ENCODE results near the gene HOXD12.

The HOXD12 gene, protein sequence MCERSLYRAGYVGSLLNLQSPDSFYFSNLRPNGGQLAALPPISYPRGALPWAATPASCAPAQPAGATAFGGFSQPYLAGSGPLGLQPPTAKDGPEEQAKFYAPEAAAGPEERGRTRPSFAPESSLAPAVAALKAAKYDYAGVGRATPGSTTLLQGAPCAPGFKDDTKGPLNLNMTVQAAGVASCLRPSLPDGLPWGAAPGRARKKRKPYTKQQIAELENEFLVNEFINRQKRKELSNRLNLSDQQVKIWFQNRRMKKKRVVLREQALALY

DNA sequence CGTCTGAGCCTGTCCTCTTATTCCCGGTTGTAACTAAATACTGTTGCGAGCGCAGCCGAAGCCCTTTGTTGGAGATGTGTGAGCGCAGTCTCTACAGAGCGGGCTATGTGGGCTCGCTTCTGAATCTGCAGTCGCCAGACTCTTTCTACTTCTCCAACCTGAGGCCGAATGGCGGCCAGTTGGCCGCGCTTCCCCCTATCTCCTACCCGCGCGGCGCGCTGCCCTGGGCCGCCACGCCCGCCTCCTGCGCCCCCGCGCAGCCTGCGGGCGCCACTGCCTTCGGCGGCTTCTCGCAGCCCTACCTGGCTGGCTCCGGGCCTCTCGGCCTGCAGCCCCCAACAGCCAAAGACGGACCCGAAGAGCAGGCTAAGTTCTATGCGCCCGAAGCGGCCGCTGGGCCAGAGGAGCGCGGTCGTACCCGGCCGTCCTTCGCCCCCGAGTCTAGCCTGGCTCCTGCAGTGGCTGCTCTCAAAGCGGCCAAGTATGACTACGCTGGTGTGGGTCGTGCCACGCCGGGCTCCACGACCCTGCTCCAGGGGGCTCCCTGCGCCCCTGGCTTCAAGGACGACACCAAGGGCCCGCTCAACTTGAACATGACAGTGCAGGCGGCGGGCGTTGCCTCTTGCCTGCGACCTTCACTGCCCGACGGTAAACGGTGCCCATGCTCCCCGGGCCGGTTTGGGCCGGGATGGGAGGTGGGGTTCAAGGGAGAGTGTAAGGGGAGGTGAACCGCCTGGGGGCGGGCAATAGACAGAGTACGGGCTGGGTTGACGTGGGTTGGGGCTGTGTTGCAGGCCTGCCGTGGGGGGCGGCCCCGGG is at the start of gene HOXD12:
Gene HOXD12, plus strand, starts transcription at position 68 of the 819 bp plus-strand sequence. Its CDS starts 7 bp downstream, at position 75.
- no peak for DNase-seq

DNA sequence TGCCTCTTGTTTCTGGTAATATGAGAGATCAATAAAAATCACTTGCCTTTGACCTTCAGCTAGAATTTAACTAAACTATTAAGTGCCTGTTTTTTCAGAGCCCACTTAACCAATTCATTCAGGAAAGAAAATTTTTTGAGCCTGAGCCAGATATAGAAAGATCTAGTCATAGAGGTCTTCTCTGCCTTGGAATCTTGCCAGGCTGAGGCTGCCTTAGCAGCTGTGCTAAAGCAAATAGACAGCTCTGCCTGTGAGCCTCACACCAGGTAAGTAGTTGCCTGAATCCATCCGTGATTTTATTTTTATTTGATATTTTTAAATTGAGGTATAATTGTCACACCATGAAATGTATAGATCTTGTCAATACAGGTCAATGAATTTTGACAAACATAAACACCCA is 43.2 kb upstream of the HOXD12 start:
- DNase-seq: no peak

DNA sequence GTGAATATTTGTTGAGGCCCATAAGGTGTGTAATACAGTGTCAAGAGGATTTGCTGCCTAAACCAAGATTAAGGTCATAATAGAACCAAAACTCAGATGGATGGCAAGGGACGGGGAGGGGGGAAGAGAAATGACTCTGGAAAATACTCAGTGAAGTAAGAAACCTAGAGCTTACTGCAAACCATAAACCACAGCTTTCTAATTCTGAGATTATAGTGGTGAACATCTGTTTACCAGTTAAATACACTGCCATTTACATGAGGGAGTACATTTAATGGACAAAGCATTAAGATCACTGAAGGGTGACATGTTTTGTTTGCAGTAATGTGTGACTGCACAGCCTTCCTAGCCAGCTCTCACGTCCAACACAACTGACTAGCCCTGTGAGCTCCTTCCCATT is 35.6 kb upstream of the HOXD12 start:
- DNase-seq: no peak

DNA sequence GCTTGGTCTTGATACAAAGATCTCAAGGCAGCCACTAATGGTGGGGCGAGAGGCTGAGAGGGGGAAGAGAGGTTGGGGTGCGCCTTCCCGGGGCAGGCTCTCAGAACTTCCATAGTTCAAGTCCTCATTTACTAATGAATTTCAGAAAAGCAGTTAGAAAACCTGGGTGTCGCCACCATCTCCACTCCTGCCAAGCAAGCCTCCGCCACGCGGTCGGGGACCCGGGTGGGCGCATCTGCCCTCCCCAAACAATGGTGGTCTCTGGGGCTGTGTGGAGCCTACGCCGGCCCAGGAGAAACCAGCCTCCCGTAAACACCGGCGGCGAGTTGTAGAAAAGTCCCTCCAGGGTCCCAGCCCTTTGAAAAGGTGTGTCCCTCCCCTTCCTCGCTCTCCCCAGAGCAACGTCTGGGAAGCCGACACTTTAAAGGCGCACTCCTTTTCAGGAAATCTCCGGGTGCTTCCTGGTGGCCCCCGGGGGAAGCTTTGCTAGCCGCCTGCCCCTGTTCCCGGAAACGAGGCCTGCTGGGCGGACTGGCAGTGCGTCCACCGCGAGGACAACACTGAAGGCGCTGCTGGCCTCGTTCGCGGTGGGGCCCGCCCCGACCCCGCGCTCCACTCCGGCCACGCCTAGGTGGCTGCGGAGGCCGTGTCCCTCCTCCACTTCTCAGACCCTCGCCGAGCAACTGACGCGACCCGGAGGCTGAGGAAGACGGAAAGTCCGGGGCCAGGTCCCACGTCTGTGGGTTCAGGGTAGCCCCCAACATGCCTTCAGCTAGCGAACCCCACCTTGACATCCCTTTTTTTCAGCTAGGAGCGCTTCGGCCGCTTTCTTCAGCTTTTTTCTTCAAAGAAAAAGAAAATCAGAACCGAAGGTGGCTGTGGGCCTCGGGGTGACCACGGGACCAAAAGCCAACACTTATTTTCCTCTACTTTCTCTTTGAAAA is 32.7 kb upstream of the HOXD12 start:
- no peak for DNase-seq

DNA sequence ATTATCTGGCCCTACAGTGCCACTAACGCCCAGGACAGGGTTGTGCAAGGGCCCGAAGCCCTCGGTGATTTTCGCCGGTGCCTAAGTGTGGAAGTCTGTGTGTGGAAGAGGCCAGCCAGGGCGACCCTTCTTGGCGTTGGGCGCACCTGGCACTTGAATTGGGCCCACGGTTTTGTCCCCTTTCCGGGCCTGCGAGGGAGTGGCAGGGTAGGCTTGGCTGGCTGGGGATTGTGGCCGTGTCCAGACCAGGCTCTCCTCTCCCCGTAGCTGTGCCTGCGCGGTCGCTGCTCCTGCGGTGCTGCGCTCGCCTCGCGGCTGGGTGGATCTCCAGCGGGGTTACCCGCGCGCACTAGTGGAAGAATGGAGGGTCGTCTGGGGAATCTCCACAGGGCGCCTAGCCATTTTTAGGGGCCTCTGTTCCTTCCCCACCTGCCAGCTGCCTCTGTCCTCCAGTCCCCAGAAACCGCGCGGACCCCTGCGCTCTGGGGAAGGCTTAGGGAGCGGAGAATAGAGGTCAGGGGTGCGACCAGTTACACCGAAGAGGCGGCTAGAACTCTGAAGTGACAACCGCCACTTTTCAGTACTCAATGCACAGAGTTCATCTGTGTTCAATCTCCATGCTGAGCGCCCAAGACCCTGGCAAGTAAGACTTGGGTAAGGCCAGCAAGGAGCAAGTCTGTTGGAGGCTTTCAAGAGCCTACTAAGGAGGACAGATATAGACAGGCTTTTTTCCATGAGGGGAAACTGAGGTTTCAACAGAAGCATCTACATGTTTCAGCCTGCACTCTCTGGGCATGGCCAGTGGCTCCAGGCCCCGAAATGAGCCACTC is 31.8 kb upstream of the HOXD12 start:
- DNase-seq: no peak

DNA sequence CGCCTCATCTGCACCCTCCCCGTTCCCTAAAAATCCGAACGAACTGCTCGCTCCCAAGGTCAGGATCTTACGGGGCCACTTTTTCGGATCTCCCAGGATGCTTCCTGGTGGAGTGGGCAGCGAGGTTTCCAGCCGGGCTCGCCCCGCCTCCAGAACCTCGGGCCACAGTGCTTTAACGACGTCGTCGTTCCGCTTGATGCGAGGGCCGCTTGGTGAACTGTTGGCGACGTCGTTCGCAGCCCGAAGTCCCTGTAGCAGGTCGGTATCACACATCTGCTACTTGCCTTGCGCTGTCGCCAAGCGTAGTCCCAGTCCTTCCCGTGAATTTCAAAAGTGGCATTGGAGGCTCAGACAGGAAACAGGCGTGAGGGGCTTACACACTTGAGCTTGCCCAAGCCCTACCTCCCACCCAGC is 31.2 kb upstream of the HOXD12 start:
- no peak for DNase-seq

DNA sequence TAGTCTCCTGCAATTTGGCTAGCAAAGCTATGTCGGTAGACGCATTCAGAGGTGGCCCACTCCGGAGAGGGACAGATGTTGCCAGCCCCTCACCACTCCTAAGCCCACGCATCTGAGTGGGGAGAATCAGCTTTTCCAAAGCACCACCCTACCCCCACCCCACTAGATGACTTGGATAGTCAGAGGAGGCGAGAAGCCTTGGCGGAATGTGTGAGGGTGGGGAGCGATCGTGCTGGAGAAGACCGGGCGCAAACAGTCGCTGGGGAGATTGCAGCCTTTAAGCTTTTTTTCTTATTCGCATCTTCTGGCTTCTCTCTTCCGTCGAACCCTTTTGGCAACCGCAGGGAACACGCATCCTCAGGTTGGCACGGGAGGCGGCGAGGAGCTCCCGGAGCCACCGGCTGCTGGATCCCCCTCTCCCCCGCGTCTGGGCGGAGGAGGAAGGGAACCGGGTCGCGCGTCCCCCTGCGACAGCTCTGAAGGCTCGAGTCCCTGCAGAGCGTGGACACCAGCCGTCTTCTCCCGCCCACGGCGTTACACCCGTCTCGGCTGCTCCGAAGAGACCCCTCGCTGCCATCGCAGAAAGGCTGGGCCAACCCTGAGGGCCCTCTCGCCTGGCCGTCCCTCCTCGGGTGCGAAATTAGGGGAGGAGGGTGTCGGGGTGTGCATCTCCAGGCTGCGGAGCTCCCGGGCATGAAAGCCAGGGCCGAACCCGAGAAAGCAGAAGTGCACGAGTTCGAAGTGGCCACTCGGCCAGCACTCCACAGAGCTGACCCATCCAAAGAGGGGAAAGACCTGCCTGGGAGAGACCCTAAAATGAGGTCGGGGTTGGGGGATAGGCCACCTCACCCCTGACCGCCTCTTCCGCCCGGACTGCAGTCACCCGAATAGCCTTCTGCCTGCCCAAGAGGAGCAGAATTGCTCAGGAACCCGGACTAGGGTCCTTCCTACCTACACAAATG is 28.0 kb upstream of the HOXD12 start:
- DNase-seq: no peak

DNA sequence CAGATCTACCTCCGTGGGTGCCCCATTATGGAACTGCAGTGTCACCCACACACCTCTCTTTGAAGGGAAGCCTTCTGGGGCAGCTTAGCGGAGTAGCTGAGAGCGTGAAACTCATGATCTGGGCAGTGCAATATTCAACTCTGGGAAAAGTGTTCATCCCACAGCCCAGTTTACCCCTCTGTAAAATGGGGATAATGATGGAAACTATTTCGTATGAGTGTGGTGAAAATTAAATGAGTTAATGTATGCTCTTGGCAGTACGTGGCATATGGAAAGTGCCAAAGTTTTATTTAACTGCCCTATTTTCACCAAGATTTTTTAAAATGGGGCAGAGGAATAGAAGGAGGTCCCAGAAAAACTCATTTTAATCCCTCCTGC is 27.3 kb upstream of the HOXD12 start:
- DNase-seq: no peak

DNA sequence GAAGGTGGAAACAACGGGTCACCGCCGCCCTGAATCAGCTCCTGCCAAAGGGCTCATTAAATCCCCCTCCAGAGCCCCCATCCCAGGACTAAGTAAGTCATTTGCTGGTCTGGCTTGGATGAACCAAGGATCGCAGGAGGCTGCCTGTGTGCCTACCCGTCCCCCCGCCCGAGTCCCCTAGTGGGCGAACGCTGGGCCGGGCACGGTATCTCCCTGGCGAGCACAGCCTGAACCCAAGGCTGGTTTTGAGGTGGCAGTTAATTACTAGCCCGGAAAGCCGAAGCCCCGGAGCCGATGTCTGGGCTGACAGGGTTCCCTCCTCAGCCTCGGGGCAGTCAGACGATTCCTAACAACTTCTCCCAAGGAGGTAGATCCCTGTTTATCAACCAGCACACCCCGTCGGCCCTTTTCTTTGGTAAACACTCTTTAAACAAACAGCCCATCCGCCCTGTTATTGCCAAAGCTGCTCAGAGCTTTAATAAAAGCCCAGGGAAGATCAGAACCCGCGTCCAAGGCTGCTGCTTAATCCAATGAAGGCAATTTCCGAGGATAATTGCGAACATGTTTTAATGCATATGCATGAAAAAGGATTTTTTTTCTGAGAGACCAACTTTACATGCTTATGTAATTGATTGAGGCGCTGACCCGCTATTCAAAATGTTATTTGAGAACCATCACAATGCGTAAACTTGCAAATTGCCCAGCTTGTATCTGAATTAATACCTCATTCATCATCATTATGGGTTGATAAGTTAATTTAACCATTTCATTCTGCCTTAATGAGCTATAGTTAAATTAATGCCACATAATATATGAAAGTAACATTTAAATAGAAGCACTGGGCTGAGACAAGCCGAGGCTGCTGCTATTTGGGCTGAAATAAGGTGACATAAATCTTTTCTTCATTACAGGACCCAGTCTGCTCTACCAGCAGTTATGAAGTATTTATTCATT is 26.4 kb upstream of the HOXD12 start:
- no peak for DNase-seq

DNA sequence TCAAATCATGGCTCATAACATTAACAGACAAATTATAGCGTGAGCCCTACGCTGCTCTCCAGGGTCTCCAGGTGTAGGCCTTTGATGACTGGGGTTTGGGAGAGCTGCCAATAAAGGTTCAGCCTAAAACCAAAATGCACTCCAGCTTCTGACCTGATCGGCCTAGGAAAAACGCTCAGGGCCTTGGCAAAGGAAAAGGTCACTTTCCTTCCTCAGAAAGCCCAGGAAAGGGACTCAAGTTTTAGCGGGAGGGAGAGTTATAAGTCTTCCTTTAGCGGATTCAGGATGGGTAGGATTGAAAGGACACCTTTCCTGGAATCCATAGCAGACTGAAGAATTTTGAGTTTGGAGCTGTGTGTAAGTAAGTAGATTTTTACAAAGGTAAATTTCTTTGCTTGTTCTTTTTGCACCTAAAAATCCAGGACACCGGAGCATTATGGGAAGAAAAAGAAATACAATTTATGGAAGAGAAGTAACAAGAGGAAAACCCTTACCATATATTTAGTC is 24.6 kb upstream of the HOXD12 start:
- DNase-seq: no peak

DNA sequence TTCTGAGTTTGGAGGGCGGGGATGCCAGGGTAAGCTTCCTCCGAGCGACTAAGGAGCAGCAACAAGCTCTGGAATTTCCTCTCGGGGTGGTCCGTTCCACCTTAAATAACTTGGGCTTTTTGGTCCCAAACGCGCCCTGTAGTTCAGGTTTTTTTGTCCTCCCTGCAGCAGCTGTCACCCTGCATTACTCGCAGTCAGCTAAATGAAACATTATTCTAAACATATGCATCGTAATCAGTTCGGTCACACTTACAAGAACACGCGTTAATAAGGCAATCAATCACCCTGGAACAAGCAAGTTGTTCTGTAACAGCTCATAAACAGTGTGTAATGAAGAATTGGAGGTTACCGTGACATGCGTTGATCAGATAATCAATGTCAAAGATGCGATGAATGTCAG is 24.1 kb upstream of the HOXD12 start:
- DNase-seq: no peak

DNA sequence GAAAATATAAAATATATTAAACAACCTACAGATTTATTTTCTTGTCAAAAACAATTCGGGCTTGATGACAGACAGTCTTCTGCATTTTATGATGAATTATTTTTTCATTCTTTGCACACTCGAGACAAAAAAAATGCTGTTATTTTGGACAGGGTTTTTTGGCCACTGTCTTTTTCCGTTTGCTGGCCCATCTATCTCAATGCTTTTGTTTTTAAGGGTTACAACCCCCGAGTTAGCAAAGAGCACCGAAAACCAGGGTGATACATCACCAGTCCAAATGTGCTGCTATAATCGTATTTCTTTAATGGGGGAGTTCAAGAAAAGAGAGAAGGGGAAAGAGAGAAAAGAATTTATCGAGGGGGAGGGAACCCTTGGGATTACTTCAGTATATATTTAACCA is 23.5 kb upstream of the HOXD12 start:
- DNase-seq: no peak

DNA sequence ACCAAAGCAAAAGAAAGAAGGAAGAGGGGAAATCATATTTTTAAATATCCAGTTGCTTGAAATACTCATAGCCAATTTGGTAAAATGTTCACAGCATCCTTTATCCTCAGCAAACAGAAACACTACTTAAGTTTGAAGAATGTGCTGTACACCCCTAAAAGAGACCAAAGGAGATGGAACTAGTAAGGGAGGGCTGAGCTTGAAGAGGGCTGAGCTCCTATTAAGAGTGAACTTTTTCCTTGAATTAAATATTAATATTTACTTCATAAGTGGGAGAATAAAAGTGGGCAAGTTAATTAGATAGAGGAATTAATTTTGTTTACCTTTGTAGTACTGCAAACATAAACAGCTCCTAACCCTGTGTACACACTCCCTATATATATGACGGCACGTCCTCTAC is 22.8 kb upstream of the HOXD12 start:
- DNase-seq: no peak

DNA sequence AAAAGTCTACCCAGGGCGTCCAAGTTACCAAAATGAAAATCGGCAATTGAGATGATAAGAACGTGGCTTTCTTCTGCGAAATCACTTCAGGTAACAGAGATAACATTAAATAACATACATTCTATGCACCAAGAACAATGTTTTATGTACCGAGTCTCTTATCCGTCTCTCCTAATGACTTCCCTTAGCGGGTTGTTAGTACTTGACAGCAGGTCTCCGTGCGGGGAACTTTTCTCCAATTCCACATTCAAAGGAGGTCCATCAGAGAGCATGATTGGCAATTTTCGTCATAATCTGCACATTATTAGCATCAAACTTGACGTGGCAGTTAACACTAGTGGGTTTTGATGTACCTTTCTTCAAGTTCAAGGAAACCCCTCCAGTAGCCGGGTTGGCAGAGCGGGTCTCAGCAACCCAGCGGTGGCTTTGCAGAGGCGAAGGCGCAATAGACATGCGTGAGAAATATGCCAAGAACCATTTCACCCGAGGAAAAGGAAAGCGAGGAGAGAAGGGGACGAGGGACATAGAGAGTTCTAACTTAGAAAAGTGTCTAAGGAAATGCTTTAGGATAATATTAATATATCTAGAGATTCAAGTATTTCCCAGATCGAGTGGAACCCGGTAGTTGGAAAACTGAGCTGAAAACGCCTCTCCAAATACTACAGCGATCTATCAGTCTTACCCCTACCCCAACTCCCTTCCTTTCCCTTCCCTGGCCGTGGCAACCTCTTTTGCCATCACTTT is 20.9 kb upstream of the HOXD12 start:
- DNase-seq: no peak

DNA sequence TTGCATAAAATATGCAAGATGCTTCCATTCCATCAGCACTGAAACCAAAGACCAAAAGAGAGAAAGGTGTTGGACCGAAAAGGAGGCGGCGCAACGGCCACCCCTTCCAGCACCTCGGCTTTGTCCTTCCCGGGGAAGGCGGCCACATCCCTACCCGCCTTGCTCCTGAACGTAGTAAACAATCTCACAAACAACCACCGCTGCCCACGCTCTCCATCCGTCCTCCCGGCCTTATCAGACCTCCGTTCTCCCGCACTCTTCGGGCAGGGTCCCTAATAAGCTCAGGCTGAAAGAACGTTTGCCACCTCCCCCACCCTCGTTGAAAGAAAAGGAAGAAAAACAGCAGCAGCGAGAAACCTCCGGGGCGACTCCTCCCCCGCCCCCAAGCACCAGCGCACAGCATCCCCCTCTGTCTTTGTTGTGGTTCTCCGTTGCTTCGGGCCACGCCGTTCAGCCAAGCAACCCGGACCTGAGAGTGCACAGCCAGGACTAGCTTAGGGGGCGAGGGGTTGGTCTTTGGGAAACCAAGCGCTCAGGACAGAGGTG is 20.2 kb upstream of the HOXD12 start:
- no peak for DNase-seq

DNA sequence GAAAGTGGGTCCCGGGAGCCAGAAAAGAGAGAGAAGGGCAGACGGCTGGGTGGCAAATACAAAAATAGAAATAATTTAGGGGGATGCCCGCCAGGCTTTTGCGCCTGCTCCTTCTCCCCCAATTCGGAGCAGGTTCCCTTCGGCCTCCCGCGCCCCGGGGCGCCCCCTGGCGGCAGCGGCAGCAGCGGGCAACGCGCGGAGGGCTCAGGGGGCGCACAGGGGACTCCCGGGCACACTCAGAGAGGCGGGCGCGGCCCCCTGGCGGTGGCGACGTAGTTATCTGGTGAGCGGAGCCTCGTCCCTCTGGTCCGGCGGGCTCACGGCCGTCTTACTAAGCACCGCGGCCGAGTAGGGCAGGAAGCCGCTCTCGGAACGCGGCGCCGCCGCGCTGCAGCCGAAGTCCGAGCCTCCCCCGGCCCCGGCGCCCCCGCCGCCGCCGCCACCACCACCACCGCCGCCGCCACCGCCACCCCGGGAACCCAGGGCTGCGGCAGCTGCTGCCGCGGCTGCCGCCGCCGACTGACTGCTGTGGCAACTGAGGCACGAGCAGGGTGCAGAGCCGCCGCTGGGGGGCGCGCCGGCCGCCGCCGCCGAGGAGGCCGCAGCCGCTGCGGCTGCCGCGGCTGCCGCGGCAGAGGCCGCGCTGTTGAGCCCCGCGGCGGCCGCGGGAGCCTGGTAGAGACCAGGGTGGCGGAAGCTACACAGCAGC is 19.6 kb upstream of the HOXD12 start:
- no peak for DNase-seq

DNA sequence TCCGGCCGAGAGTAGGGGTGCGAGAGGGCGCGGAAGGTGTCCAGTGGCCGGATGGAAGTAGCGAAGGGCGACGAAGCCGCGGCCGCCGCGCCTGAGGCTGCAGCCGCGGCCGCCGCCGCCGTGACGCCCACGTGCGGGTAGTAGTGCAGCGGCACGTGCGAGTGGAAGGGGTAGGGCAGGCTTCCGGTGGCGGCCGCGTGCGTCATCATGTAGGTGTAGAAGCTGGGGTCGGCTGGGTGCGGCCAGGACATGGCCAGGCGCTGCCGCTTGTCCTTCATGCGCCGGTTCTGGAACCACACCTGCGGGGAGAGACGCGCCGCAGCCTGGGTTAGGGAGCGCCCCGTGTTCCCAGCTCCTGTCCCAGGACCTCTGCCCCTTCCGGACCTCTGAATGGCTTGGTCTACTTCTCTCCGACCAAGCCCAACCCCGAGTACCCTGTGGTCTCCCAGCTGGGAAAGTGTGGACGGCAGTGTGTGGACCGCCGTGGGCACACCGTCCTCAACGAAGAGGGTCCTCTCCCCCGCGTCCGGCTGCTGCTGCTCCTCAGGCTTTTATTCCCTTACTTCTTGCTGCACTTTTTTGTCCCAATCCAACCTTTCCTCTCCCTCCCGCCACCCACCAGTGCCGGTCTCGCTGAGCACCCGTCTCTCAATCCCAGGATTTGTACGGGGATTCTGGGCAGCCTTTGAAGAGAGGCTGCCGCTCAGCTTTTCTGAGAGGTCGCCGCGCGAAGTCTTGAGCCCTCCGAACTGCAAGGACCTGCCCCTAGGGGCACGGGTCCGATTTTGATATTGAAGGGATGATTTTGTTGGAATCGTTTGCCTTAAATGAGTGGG is 18.8 kb upstream of the HOXD12 start:
- no peak for DNase-seq
